Right lobe of liver (tissue), 6 donors: ENCODE results near the gene NPDC1. TPM values are rescaled to one million over a fixed set of nuclear protein-coding genes. Genes with fewer than 3 reads are reported as not detected.
A peak's percentile ranks its signal among the peaks of the same experiment; 100 is the strongest.

Experiments
- ATAC-seq, 4 donors: fragments of 200-7000 bp; cut with Tn5 transposase; one replicate each; pipeline ENCODE4 v1.9.1; 2020; ENCODE audit warnings: mild to moderate bottlenecking in 4 of 4, moderate library complexity in 4 of 4
- DNase-seq, 3 donors: peaks; one replicate each; pipeline ENCODE4 v3.0.0-alpha.2; 2020
- H3K27ac ChIP-seq, 3 donors: fragments of 200-600 bp; one replicate each; pipeline ENCODE4 v1.8.0; 2022
- H3K27me3 ChIP-seq, 2 donors: fragments of 200-600 bp; one replicate each; pipeline ENCODE4 v1.8.0; 2022
- H3K36me3 ChIP-seq, 4 donors: fragments of 200-600 bp; sonication (generic) in 1 of 4; one replicate each; pipeline versions ENCODE4 v1.5.1 to v1.8.0; 2017 to 2022; ENCODE audit warnings: control low read depth in 1 of 4
- H3K4me1 ChIP-seq, 4 donors: fragments of 200-600 bp; sonication (generic) in 1 of 4; one replicate each; pipeline versions ENCODE4 v1.5.1 to v1.8.0; 2017 to 2022; ENCODE audit warnings: control low read depth in 1 of 4
- H3K4me3 ChIP-seq, 3 donors: fragments of 200-600 bp; one replicate each; pipeline ENCODE4 v1.8.0; 2022
- H3K9me3 ChIP-seq, 4 donors: fragments of 200-600 bp; sonication (generic) in 1 of 4; one replicate each; pipeline versions ENCODE4 v1.5.1 to v1.8.0; 2017 to 2022; ENCODE audit warnings: control low read depth in 1 of 4
- POLR2A ChIP-seq: fragments of 450-650 bp; IDR thresholded peaks from one replicate; pipeline ENCODE4 v1.6.1; 2017; ENCODE audit warnings: antibody characterized with exemption, mild to moderate bottlenecking
- WGBS: methylation state at CpG from one replicate; pipeline ENCODE4 v1.1.6; 2018; ENCODE audit warnings: low coverage, low lambda C conversion rate; ENCODE audit not compliant: insufficient coverage; ENCODE audit errors: missing lambda C conversion rate; 5-methylcytosine and 5-hydroxymethylcytosine counted together
- intact Hi-C, 2 donors: fragments of 100-400 bp; cut with DNase I; formaldehyde crosslinking; loops; one replicate each; pipeline versions ENCODE4 v1.11.2 to v1.14.1; 2022
- total RNA-seq, 6 experiments: library from RNA; depleted of rRNA in 2 of 6; stranded (reverse); fragments of >200 nt in 2 of 6; fragmentation: NEBNext Ultra II Directional in 3 of 6; extraction: Animal tissue kit (Norgen Biotek cat#: 25700) in 3 of 6; gene quantifications; one replicate each; pipeline versions ENCODE4 v1.1.0 to v1.2.4, GENCODE V29; 2016 to 2023
- TF ChIP-seq, protein P1 (sequence below), 4 donors: fragments of 200-600 bp in 3 of 4; fragments of 450-650 bp in 1 of 4; IDR thresholded peaks; one replicate each; pipeline versions ENCODE4 v1.5.1 to v1.8.0; 2016 to 2022; ENCODE audit warnings: antibody characterized with exemption in 4 of 4, mild to moderate bottlenecking in 2 of 4
- donor health status: DM: no; HTN: yes; CAD: no.
- donor health status: DM: no; HTN: no; CAD: no.
- donor health status: DM: no; HTN: no; CAD: no.
- donor health status: DM: no; HTN: yes; CAD: no.
- donor health status: DM: no; HTN: yes; CAD: no.

Gene NPDC1
- total RNA-seq, 6 experiments from 2014 or later = 9.3 to 14.9 (median 12.2) TPM

DNA sequence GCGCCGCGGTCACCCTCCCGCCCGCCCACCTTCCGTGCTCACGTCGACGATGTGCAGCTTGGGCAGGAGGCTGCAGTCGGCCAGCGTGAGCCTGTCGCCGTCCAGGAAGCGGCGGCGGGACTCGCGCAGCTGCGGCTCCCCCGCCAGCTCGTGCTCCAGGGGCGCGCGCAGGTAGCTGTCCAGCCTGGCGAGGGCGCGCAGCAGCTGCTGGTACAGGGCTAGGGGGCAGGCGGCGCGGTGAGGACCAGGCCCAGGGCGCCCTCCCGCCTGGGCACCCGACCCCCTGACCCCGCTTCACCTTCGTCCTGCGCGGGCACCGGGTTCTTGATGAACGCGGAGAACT lies 51.1 kb downstream of the NPDC1 start:
- Histone ChIP-seq H3K9me3 (no peaks in the 10 kb centered on the region), H3K4me1 (peaks cover 0 to 14% (median 5%) of the 10 kb centered on the region in 4 donors), H3K4me3 (no peak overlapping the region), H3K27ac (no peak overlapping the region), H3K36me3 (no peaks in the 10 kb centered on the region), H3K27me3 (no peaks in the 10 kb centered on the region)
- DNase-seq (no peak), ATAC-seq (no peak)
- no peak for TF ChIP-seq POLR2A
- TF ChIP-seq, protein P1, sequence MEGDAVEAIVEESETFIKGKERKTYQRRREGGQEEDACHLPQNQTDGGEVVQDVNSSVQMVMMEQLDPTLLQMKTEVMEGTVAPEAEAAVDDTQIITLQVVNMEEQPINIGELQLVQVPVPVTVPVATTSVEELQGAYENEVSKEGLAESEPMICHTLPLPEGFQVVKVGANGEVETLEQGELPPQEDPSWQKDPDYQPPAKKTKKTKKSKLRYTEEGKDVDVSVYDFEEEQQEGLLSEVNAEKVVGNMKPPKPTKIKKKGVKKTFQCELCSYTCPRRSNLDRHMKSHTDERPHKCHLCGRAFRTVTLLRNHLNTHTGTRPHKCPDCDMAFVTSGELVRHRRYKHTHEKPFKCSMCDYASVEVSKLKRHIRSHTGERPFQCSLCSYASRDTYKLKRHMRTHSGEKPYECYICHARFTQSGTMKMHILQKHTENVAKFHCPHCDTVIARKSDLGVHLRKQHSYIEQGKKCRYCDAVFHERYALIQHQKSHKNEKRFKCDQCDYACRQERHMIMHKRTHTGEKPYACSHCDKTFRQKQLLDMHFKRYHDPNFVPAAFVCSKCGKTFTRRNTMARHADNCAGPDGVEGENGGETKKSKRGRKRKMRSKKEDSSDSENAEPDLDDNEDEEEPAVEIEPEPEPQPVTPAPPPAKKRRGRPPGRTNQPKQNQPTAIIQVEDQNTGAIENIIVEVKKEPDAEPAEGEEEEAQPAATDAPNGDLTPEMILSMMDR (IDR thresholded peaks at IDR 0.05) = no peak
- WGBS = 52% methylated on average over 8 of the region's 40 CpGs
- intact Hi-C loops = no loop called here

DNA sequence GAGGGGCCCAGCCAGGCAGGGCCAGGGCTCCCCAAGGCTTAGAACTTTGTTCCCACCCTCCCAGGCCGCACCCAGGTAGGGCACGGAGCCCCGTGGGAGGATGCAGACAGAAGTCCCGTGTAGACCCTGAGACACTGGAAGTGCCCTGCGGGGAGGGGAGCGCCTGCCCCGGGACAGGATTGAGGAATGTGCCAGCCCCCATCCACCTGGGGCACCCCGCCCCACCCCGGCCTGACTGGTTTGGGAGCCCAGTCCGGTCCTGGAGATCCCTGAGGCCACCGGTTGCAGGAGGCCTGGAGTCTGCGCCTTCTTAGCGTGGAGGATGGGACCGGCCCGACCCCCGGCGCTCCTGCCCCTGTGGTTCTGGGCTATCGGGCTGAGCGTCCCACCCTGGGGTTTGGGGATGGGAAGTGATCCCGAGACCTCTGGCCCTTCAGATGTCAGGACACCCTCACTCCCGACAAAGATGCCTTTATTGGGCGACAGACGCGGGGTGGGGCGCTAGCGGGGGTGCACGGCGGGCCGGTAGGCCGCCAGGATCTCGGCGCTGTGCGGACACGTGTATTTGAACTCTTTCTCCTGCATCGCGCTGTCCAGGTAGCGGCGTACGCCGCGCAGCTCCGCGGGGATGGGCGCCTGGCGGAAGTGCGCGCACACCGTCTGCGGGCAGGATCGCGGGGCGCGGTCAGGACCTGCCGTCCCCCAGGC lies 51.6 kb downstream of the NPDC1 start:
- no peaks in the 10 kb centered on the region for H3K9me3 ChIP-seq
- no peak for TF ChIP-seq POLR2A
- TF ChIP-seq, protein P1 (IDR thresholded peaks at IDR 0.05) = no peak
- no peak for ATAC-seq
- no CpG with 5 or more reads among the region's 54 CpGs for WGBS
- H3K27me3 ChIP-seq = no peaks in the 10 kb centered on the region
- intact Hi-C loops = no loop called here
- H3K27ac ChIP-seq = no peak overlapping the region
- no peak overlapping the region for H3K4me3 ChIP-seq
- no peaks in the 10 kb centered on the region for H3K36me3 ChIP-seq
- no peak for DNase-seq
- H3K4me1 ChIP-seq = peaks cover 0 to 14% (median 5%) of the 10 kb centered on the region in 4 donors

DNA sequence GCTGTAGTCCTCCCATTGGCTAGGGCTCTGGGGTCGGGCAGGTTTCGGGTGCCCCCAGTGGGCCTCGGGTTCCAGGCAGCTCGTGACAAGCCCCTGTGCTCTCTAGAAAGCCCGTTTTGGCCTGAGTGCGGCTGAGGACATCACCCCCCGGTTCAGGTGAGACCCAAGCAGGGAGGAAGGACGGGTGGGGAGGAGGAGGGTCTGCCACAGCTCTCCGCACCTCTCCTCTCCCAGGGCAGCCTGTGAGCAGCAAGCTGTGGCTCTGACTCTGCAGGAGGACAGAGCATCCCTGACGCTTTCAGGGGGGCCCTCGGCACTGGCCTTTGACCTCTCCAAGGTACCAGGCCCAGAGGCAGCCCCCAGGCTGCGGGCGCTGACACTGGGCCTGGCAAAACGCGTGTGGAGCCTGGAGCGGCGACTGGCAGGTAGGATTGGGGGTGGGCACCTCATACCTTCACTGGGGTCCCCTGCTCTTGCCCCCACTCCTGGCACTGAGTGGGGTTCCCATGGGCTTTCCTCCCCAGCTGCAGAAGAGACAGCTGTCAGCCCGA lies 53.1 kb downstream of the NPDC1 start:
- no peaks in the 10 kb centered on the region for H3K27me3 ChIP-seq
- intact Hi-C loops = no loop called here
- H3K4me3 ChIP-seq = peak overlapping the region; percentile 66 to 86 (median 77)
- H3K36me3 ChIP-seq = no peaks in the 10 kb centered on the region
- 10% methylated on average over 2 of the region's 18 CpGs for WGBS
- ATAC-seq (no peak), DNase-seq (no peak)
- H3K4me1 ChIP-seq = peaks cover 0 to 14% (median 5%) of the 10 kb centered on the region in 4 donors
- H3K27ac ChIP-seq = peak overlapping the region in 2 of 3 donors; percentile 19 to 63
- TF ChIP-seq, protein P1 (IDR thresholded peaks at IDR 0.05) = no peak
- TF ChIP-seq POLR2A = no peak
- H3K9me3 ChIP-seq = no peaks in the 10 kb centered on the region

DNA sequence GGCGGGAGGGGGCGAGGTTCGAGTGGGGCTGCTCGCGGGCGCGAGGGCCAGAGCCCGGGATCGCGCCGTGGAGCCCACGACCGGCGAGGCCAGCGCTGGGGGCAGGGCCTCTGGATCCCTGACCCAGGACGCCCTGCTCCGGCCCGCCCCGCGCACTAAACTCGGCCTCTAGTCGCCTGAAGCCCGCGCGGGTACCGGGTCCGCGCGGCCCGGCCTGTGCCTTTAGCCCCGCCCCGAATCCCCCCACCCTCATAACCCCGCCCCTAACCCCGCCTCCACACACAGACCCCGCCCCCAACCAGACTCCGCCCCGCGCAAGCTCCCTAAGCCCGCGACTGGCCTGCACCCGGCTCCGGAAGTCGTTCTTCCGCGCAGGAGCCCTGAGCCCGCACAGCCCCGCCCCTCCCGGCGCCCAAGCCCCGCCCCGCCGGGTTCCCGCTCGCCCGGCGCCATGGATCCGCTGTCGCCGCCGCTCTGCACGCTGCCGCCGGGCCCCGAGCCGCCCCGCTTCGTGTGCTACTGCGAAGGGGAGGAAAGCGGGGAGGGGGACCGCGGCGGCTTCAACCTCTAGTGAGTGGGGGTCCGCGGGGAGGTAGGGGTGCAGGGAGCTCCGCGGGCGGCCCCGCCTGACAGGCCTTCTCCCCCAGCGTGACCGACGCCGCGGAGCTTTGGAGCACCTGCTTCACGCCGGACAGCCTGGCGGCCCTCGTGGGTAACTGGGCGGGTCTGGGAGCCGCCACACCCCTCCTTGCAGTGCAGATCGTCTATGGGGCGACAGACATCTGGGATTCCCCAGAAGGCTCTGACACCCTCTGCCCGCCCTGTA lies 53.8 kb downstream of the NPDC1 start, which contains the start of gene PAXX:
PAXX (plus strand) TSS at position 430 of the 826 bp plus-strand sequence; CDS start at position 452, 22 bp downstream.
- H3K4me1 ChIP-seq = peaks cover 0 to 14% (median 5%) of the 10 kb centered on the region in 4 donors
- H3K9me3 ChIP-seq = no peaks in the 10 kb centered on the region
- H3K27me3 ChIP-seq = no peaks in the 10 kb centered on the region
- no CpG with 5 or more reads among the region's 92 CpGs for WGBS
- DNase-seq (peak; percentile 95 to 96 (median 95)), ATAC-seq (peak; percentile 92 to 97 (median 94))
- H3K4me3 ChIP-seq = peak within 1 kb of the TSS; percentile 66 to 86 (median 77)
- intact Hi-C loops = no loop called here
- no peaks in the 10 kb centered on the region for H3K36me3 ChIP-seq
- peak within 1 kb of the TSS in 2 of 3 donors; percentile 63 to 69 for H3K27ac ChIP-seq
- TF ChIP-seq, protein P1 (IDR thresholded peaks at IDR 0.05) = no peak
- peak; percentile 40 for TF ChIP-seq POLR2A
